ENCODE measurements around the gene CLPTM1. TPM values are rescaled to one million over a fixed set of nuclear protein-coding genes. Genes with fewer than 3 reads are reported as not detected.

The CLPTM1 gene
- total RNA-seq, 1 donor: 49.8 TPM

DNA sequence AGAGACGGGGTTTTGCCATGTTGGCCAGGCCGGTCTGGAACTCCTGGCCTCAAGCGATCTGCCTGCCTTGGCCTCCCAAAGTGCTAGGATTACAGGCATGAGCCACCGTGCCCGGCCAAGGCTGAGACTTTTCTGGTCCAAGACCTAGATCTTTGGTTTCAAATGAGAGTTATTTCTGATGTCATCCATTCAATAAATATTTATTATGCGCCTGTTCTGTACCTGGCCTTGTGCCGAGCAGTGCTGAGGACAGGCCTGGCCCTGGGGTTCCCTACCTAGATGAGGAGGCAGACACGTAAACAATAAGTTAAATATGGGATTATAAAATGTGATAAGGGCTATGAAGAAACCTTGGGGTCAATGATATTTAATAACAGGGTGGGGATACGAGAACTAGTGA, 50.6 kb downstream of the CLPTM1 start:
- no peak for DNase-seq (ENCODE audit: low read depth in 2 of 3, low spot score in 2 of 3)

DNA sequence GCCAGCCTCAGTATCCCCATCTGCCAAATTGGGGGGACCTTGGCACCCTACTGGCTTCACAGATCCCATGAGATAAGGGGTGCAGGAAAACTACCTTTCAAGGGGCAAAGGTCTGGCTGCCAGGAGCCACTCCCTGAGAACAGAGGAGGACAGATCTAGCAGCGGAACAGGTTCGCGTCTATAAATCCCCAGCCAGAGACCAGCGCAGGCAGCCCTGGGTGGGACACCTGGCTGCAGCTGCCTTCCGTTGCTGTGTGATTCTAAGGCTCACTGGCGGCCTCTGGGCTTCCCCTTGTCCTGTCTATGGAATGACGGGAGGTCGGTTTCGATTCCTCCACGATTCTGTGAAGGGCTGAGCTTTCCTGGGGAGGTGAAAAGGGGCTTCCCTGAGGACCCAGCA, 53.4 kb downstream of the CLPTM1 start:
- DNase-seq (ENCODE audit: low read depth in 2 of 3, low spot score in 2 of 3): no peak

DNA sequence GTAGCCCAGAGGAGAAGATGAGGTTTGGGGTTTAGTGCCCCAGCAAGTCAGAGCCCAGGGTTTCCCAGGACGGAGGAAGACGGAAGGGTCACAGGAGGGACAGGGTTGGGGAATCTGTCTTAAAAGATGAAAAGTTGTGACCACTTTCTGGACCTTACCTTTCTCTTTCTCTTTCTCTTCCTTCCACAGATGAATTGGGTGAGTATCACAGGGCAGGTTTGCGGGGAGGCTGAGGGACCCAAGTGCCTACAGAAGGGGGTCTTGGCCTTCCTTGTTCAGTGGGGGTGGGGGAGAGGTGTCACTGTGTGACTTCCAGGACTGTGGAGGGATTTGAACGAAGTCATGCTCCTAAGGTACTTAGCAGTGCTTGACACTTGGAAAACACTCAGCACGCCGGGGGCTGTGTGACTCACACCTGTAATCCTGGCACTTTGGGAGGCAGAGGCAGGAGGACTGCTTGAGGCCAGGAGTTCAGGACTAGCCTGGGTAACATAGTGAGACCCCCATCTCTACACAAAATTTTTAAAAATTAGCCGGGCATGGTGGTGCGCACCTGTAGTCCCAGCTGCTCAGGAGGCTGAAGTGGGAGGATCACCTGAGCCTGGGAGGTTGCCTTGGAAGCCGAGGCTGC, 54.6 kb downstream of the CLPTM1 start:
- DNase-seq (ENCODE audit: low read depth in 2 of 3, low spot score in 2 of 3): no peak

DNA sequence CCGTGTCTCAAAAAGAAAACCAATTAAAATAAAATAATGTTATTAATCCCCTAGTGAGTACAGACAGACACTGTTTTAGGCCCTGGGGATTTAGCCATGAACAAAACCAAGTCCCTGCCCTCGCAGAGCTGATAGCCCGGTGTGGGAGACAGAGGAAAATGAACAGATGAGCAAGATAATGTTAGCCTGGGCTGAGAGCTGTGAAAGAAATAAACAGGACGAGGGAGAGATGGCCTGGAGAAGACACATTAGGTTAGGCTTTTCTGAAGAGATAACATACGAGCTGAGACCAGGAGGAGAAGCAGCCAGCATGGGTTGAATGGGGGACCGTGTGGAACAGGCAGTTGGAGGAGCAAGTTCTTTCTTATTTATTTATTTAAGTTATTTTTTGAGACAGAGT, 55.1 kb downstream of the CLPTM1 start:
- no peak for DNase-seq (ENCODE audit: low read depth in 2 of 3, low spot score in 2 of 3)

DNA sequence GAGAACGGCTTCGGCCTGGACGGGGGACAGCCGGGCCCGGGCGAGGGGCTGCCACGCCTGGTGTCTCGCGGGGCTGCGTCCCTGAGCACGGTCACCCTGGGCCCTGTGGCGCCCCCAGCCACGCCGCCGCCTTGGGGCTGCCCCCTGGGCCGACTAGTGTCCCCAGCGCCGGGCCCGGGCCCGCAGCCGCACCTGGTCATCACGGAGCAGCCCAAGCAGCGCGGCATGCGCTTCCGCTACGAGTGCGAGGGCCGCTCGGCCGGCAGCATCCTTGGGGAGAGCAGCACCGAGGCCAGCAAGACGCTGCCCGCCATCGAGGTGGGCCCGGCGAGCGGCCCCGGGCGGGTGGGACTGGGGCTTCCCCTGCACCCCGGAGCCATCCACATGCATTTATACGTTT, 56.8 kb downstream of the CLPTM1 start:
- DNase-seq (ENCODE audit: low read depth in 2 of 3, low spot score in 2 of 3): no peak

DNA sequence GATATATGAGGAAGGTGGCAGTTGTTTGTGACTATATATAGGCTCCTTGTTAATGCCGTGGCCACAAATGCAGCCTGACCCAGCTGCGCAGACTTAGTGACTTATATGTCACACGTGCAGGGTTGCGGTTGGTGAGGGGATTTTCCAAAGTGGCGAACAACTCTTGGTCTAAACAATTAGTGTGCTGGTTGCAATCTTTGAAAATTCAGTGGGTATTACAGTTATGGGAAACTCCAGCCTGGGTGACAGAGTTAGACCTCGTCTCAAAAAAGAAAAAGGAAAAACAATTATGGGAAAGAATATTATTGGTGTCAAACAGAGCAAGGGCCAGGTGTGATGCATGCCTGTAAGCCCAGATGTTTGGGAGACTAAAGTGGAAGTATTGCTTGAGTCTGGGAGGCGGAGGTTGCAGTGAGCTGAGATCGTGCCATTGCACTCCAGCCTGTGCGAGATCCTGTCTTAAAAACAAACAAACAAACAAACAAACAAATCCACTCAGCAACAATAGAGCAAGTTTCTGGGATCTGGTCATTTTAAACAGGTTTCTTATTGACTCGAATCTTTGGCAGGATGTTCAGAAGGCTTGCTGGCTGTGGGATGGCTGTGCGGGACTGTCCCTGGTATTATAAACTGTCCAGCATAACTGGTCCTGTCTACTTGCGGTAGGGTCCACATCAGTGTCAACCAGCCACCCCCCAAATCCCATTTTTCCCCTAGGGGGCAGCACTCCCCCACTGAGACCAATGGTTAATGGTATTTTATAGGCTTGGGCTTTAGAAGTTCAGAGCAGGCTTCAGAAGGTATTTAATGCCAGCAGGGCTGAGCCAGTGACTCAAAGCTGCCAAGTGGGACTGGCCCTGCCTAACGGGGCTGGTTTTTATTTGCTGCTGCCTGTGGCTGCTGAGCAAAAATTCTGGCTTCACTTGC, 61.5 kb downstream of the CLPTM1 start:
- DNase-seq (ENCODE audit: low read depth in 2 of 3, low spot score in 2 of 3): peak; percentile 50 to 86 (median 58)

DNA sequence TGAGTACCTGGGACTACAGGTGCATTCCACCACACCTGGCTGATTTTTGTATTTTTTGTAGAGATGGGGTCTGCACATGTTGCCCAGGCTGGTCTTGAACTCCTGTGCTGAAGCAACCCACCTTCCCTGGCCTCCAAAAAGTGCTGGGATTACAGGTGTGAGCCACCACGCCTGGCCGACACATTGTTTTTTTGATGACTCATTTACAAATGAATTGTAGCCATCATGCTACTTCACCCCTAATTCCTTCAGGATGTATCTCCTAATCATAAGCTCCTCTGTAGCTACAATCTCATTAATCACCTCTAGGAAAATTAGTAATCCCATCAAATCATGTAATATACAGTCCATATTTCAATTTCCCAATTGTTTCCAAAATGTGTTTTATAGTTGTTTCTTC, 64.0 kb downstream of the CLPTM1 start:
- DNase-seq (ENCODE audit: low read depth in 2 of 3, low spot score in 2 of 3): no peak

DNA sequence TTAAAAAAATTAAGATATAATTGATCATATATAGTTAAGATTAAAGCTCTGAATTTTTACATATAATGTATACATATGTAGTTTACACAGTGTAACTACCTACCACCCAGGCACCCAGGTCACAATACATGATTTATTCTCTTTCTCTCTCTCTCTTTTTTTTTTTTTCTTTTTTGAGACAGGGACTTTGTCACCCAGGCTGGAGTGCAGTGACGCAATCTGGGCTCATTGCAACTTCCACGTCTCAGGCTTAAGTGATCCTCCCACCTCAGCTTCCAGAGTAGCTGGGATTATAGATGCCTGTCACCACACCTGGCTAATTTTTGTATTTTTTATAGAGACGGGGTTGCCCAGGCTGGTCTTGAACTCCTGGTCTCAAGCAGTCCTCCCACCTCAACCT, 64.9 kb downstream of the CLPTM1 start:
- no peak for DNase-seq (ENCODE audit: low read depth in 2 of 3, low spot score in 2 of 3)

DNA sequence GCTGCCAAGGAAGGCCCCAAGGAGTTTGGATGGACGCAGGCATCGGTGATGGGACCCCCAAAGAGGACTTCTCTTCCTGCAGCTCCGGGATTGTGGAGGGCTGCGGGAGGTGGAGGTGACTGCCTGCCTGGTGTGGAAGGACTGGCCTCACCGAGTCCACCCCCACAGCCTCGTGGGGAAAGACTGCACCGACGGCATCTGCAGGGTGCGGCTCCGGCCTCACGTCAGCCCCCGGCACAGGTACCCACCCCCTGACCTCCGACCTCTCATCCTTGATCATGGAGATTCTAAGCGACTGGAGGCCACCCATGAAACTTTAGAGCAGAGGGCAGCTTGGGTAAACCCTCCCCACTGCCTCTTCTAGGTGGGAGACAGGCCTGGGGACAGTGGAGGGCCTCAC, 66.8 kb downstream of the CLPTM1 start:
- DNase-seq (ENCODE audit: low read depth in 2 of 3, low spot score in 2 of 3): no peak

DNA sequence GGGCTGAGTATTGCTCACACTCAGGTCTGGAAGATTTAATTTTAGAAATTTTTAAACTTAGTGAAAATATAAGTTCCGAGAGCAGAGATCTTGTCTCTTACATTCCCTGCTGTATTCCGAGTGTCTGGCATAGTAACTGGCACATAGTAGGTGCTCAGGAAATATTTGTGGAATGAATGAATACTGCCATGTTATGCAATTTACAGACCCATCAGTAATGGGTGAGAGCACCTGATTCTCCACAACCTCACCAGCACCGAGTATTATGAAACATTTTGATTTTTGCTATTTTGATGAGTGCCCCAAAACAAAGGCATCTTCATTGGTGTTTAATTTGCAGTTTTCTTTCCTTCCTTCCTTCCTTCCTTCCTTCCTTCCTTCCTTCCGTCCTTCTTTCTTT, 67.9 kb downstream of the CLPTM1 start:
- no peak for DNase-seq (ENCODE audit: low read depth in 2 of 3, low spot score in 2 of 3)

DNA sequence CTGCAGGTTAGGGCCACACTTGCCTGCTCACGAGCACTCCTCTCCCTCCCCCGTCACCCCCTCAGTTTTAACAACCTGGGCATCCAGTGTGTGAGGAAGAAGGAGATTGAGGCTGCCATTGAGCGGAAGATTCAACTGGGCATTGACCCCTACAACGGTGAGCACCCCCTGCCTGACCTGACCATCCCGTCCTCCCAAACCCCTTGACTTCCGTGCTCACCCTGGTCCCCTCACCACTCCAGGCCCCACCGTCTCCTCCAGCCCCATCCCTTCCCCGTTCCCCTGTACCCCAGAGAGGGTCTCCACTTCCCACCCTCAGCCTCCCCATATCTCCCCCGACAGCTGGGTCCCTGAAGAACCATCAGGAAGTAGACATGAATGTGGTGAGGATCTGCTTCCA, 70.1 kb downstream of the CLPTM1 start:
- no peak for DNase-seq (ENCODE audit: low read depth in 2 of 3, low spot score in 2 of 3)

DNA sequence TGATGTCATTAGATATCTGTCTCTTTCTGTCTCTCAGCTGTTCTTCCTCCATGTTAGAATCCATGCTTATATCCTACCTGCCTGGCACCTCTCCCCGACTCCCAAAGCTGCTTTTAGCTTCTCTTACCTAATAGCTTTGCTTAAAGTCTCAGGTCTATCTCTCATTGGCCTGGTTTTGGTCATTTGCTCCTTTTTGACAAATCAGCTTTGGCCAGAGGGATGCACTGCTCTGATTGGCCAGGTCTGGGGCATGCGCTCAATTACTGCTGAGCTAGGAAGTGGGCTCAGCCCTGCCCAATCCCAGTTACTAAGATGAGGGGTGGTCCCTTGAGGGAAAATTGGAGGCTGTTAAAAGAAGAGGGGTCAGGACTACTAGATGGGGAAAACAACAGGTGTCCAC, 72.2 kb downstream of the CLPTM1 start:
- DNase-seq (ENCODE audit: low read depth in 2 of 3, low spot score in 2 of 3): no peak

DNA sequence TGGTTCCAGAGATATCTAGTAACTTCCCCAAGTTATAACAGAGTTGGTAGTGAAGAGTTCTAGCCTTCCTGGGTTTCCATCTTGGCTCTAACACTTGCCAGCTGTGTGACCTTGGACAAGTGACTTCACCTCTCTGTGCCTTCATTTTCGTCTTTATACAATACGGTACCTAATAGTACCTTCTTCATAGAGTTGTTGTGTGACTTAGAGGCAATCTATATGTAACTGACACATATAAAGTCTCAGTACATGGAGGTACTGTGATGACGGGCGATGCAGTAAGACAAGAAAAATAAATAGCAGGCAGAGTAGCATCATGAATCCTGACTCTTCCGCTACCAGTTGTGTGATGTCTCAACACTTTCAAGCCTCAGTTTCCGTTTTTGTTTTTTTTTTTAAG, 75.6 kb downstream of the CLPTM1 start:
- no peak for DNase-seq (ENCODE audit: low read depth in 2 of 3, low spot score in 2 of 3)

DNA sequence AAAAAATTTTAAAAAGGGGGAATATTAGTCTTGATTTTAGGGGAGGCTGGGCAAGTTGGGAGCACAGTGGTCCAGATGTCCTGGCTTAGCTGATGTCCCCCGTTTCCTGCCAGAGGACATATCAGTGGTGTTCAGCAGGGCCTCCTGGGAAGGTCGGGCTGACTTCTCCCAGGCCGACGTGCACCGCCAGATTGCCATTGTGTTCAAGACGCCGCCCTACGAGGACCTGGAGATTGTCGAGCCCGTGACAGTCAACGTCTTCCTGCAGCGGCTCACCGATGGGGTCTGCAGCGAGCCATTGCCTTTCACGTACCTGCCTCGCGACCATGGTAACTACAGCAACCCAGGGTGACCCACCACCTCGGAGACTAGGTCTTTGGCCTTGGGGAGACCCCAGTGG, 77.2 kb downstream of the CLPTM1 start:
- DNase-seq (ENCODE audit: low read depth in 2 of 3, low spot score in 2 of 3): no peak

DNA sequence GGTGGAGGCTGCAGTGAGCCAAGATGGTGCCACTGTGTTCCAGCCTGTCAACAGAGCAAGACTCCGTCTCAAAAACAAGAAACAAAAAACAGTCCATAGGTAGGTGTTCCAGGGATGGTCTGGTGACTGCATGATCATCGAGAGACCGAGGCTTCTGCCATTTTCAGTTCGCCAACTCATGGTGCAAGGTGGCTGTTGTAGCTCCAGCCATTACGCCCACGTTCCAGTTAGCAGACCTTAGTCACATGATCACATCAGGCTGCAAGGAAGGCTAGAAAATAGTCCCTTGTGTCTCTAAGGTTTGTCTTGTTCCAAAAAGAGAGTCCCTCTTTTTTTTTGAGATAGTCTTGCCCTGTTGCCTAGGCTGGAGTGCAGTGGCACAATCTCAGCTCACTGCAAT, 80.6 kb downstream of the CLPTM1 start:
- DNase-seq (ENCODE audit: low read depth in 2 of 3, low spot score in 2 of 3): no peak

DNA sequence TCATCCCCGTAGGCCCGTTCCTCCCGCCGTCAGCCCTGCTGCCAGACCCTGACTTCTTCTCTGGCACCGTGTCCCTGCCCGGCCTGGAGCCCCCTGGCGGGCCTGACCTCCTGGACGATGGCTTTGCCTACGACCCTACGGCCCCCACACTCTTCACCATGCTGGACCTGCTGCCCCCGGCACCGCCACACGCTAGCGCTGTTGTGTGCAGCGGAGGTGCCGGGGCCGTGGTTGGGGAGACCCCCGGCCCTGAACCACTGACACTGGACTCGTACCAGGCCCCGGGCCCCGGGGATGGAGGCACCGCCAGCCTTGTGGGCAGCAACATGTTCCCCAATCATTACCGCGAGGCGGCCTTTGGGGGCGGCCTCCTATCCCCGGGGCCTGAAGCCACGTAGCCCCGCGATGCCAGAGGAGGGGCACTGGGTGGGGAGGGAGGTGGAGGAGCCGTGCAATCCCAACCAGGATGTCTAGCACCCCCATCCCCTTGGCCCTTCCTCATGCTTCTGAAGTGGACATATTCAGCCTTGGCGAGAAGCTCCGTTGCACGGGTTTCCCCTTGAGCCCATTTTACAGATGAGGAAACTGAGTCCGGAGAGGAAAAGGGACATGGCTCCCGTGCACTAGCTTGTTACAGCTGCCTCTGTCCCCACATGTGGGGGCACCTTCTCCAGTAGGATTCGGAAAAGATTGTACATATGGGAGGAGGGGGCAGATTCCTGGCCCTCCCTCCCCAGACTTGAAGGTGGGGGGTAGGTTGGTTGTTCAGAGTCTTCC, 82.4 kb downstream of the CLPTM1 start:
- no peak for DNase-seq (ENCODE audit: low read depth in 2 of 3, low spot score in 2 of 3)

DNA sequence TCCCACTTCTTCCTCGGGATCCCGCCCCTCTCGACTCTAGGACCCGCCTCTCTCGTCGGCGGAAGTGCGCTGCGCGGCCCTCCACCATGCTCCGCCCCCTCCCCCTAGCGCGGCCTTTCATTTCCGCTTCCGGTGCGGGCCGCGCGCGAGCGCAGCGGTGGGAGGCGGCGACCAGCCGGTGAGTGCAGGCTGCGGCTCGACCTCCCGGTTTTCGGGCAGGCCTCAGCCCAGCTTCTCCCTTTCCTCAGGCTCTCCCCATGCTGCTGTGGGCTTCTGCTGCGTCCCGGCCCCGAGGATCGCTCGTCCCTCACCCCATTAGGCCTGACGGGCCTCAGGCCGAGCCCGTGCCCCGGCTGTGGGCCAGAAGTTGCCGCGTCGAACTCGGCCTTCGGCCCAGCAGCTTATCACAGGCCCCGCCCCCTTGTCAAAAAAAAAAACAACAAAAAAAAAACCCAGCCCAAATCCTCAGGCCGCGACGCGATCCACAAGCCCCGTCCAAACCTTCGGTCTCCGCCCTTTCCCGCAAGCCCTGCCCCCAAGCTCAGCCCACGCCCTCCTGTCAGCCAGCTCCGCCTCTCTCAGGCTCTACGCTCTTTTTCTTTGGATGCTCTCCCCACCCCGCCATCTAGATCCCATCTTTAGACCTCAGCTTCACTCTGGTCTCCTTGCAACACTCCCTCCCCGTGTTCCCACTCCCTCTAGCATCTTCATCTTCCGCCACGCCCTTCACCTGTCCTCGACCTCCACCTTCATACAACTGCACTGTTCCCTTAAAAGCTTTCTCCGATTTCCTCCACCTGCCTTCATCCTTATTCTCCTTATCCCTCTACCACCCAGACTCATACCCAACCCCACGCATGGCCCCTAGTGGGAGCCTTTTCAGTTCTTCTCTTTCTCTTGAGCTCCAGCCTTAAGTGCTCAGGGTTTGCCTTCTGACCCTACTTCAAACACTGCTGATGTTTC, 84.0 kb downstream of the CLPTM1 start, which contains the start of gene CLASRP:
Gene CLASRP (plus strand): TSS at position 115 of the 963 bp plus-strand sequence. CDS start 1,168 bp downstream, outside the sequence.
- DNase-seq (ENCODE audit: low read depth in 2 of 3, low spot score in 2 of 3): peak; percentile 78 to 91 (median 90)

DNA sequence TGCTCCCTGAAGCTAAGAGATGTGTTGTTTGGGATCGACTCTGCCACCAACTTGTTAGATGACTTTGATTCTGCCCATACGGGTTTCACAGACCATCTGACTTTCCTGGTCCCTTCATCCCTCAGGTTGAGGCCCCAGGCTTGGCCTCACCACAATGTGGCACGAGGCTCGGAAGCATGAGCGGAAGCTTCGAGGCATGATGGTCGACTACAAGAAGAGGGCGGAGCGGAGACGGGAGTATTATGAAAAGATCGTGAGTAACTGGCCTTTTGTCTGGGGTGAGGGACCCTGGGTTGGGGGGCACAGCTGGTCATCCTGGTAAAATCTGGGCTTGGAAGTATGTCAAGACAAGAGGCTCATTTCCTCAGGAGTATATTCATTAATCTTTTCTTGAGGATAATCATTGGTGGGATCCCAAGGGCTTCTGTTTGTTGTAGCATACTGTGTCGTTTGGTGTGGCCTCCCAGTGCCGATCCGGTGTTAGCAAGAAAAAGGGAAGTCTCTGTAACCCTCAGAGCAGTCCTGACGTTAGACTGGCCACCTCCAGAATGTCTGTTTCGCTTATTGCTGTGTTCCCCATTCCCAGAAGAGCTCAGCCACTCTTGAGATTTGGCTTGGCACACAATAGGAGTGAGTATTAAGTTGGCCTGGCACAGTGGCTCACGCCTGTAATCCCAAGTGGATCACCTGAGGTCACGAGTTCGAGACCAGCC, 85.0 kb downstream of the CLPTM1 start:
- DNase-seq (ENCODE audit: low read depth in 2 of 3, low spot score in 2 of 3): peak in 1 of 3 donors; percentile 22

DNA sequence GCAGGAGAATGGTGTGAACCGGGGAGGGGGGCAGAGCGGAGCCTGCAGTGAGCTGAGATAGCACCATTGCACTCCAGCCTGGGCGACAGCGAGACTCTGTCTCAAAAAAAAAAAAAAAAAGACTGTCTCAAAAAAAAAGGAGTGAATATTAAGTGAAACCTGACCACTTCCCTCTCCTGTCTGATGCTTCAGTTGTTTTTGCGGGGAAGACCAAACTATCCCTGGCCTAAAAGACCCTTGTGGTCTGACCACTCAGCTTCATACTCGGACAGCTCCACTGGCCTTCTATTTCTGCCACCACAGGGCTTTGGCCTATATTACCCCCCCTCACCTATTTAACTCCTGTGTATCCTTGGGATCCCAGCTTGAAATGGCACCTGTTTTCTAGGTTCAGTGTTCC, 85.9 kb downstream of the CLPTM1 start:
- no peak for DNase-seq (ENCODE audit: low read depth in 2 of 3, low spot score in 2 of 3)

Measured in hematopoietic multipotent progenitor cell (in vitro differentiated cells).